ENCODE measurements around the gene JPH2.
"Not testable (repeated sequence)": the region's sequence is repeated elsewhere in the genome, so short reads cannot be mapped to it uniquely, and the experiment has no call there.

JPH2 gene

GRCh38 chr20:44131704-44132103 is 55.3 kb downstream of the JPH2 start:
- H3K27ac ChIP-seq = no peak overlapping the region
- DNase-seq (ENCODE audit: low read depth, low spot score) = no peak

GRCh38 chr20:44129911-44130718 is 56.9 kb downstream of the JPH2 start:
- no peak overlapping the region for H3K27ac ChIP-seq
- DNase-seq (ENCODE audit: low read depth, low spot score) = no peak

- DNase-seq (ENCODE audit: low read depth, low spot score); H3K27ac ChIP-seq: not testable (repeated sequence)
Measured at GRCh38 chr20:44129300-44129699, 57.7 kb downstream of the JPH2 start.

- DNase-seq (ENCODE audit: low read depth, low spot score) = no peak
- H3K27ac ChIP-seq = no peak overlapping the region
Measured at GRCh38 chr20:44126445-44126844, 60.5 kb downstream of the JPH2 start.

- no peak for DNase-seq (ENCODE audit: low read depth, low spot score)
- no peak overlapping the region for H3K27ac ChIP-seq
Measured at GRCh38 chr20:44125332-44126127, 61.5 kb downstream of the JPH2 start.

GRCh38 chr20:44123874-44124535 is 63.0 kb downstream of the JPH2 start:
- H3K27ac ChIP-seq = no peak overlapping the region
- no peak for DNase-seq (ENCODE audit: low read depth, low spot score)

- DNase-seq (ENCODE audit: low read depth, low spot score) = no peak
Measured at GRCh38 chr20:44123251-44123650, 63.7 kb downstream of the JPH2 start.

GRCh38 chr20:44120676-44121425 is 66.1 kb downstream of the JPH2 start:
- no peak for DNase-seq (ENCODE audit: low read depth, low spot score)
- no peak overlapping the region for H3K27ac ChIP-seq

More at GRCh38 chr20:44123251-44123650, 63.7 kb downstream of the JPH2 start:
- H3K27ac ChIP-seq = no peak overlapping the region

GRCh38 chr20:44118185-44119033 is 68.6 kb downstream of the JPH2 start:
- no peak overlapping the region for H3K27ac ChIP-seq
- DNase-seq (ENCODE audit: low read depth, low spot score) = no peak

GRCh38 chr20:44117296-44118184 is 69.4 kb downstream of the JPH2 start:
- DNase-seq (ENCODE audit: low read depth, low spot score) = no peak
- H3K27ac ChIP-seq = no peak overlapping the region

- H3K27ac ChIP-seq = no peak overlapping the region
- no peak for DNase-seq (ENCODE audit: low read depth, low spot score)
Measured at GRCh38 chr20:44115762-44116644, 71.0 kb downstream of the JPH2 start.

GRCh38 chr20:44115181-44115580 is 71.8 kb downstream of the JPH2 start:
- no peak for DNase-seq (ENCODE audit: low read depth, low spot score)
- H3K27ac ChIP-seq = no peak overlapping the region

- no peak overlapping the region for H3K27ac ChIP-seq
- DNase-seq (ENCODE audit: low read depth, low spot score) = no peak
Measured at GRCh38 chr20:44113618-44114376, 73.2 kb downstream of the JPH2 start.

GRCh38 chr20:44112889-44113617 is 73.9 kb downstream of the JPH2 start:
- H3K27ac ChIP-seq = no peak overlapping the region
- no peak for DNase-seq (ENCODE audit: low read depth, low spot score)

GRCh38 chr20:44112456-44112855 is 74.5 kb downstream of the JPH2 start:
- DNase-seq (ENCODE audit: low read depth, low spot score) = no peak
- no peak overlapping the region for H3K27ac ChIP-seq

GRCh38 chr20:44111712-44112335 is 75.2 kb downstream of the JPH2 start:
- no peak for DNase-seq (ENCODE audit: low read depth, low spot score)
- H3K27ac ChIP-seq = no peak overlapping the region
